K562 (cell line): ENCODE data around the gene KCNJ15. TPM values are rescaled to one million over a fixed set of nuclear protein-coding genes. Genes with fewer than 3 reads are reported as not detected.

ENCODE experiments used
- ATAC-seq: fragments of 200-7000 bp; cut with Tn5 transposase; 3 replicates; pipeline ENCODE4 v1.9.1; 2020; ENCODE audit warnings: moderate library complexity
- Bru-seq: library from RNA; stranded (reverse); fragments of 400-500 nt; gene quantifications from one replicate; lab custom pipeline; 2021; lab: Mats Ljungman, UMichigan
- BruChase-seq, 2 experiments: library from RNA; stranded (reverse); fragments of 400-500 nt; gene quantifications; one replicate each; lab custom pipeline; 2021; lab: Mats Ljungman, UMichigan
- BruUV-seq: library from RNA; stranded (reverse); fragments of 400-500 nt; replicated peaks from 2 replicates; lab custom pipeline; 2021; lab: Mats Ljungman, UMichigan
- CTCF ChIA-PET: fragments of 300-600 bp; formaldehyde crosslinking; extraction: SDS; loops from one replicate; lab custom pipeline; 2021; ENCODE audit warnings: low intra/inter-chr PET ratio; lab: Yijun Ruan, JAX
- POLR2A ChIA-PET: fragments of 300-600, 350-650 bp; sonication (Branson Sonifier 250); formaldehyde crosslinking; extraction: SDS; loops from one replicate; lab custom pipeline; 2021; ENCODE audit warnings: antibody characterized with exemption, inconsistent platforms; lab: Yijun Ruan, JAX
- DNase-seq, 4 experiments: peaks; one replicate each; pipeline versions ENCODE4 v3.0.0 to v3.0.0-alpha.2; 2011 to 2018; ENCODE audit warnings: low spot score in 3 of 4, mixed read lengths in 3 of 4; ENCODE audit errors: extremely low read depth in 1 of 4
- FAIRE-seq: peaks from 2 replicates; lab custom pipeline; 2011; peaks lifted over from hg19 to GRCh38; lab: Jason Lieb, UNC
- H2AFZ ChIP-seq: 2 replicates; pipeline ENCODE4 v1.6.0; 2011; ENCODE audit warnings: low read depth, low read length, control low read depth, inconsistent platforms
- H3K27ac ChIP-seq: fragments of 200-600 bp; 3 replicates; pipeline ENCODE4 v1.8.0; 2011; ENCODE audit warnings: low read depth, mild to moderate bottlenecking, control low read depth, inconsistent platforms, low read length, moderate library complexity, mixed read lengths; ENCODE audit errors: extremely low read depth
- H3K27me3 ChIP-seq, 2 experiments: fragments of 300-600 bp in 1 of 2; 2 replicates in 1 of 2; 3 replicates in 1 of 2; pipeline versions ENCODE4 v1.6.0 to v1.8.0; 2011; ENCODE audit warnings: inconsistent platforms in 2 of 2, low read length in 2 of 2, mild to moderate bottlenecking in 1 of 2, mixed read lengths in 1 of 2, moderate library complexity in 1 of 2; ENCODE audit not compliant: control insufficient read depth in 2 of 2, insufficient read depth in 2 of 2
- H3K36me3 ChIP-seq: fragments of 300-600 bp; 3 replicates; pipeline ENCODE4 v1.8.0; 2011; ENCODE audit warnings: mild to moderate bottlenecking, low read length, inconsistent platforms; ENCODE audit not compliant: control insufficient read depth, insufficient read depth
- H3K4me1 ChIP-seq, 2 experiments: fragments of 200-600 bp in 1 of 2; replicated peaks in 1 of 2; 2 replicates in 1 of 2; 3 replicates in 1 of 2; pipeline versions ENCODE4 v1.5.1 to v1.8.0; 2011; ENCODE audit warnings: inconsistent platforms in 2 of 2, low read length in 2 of 2, mild to moderate bottlenecking in 1 of 2, mixed read lengths in 1 of 2, moderate library complexity in 1 of 2; ENCODE audit not compliant: control insufficient read depth in 2 of 2, insufficient read depth in 2 of 2
- H3K4me2 ChIP-seq: 2 replicates; pipeline ENCODE4 v1.6.1; 2011; ENCODE audit warnings: low read length, control low read depth, inconsistent platforms, mixed read lengths; ENCODE audit not compliant: insufficient read depth
- H3K4me3 ChIP-seq: fragments of 200-600 bp; sonication (generic), shearing (Covaris generic); 2 replicates; pipeline ENCODE4 v1.5.1; 2016; ENCODE audit warnings: control low read depth, inconsistent platforms
- H3K79me2 ChIP-seq: fragments of 200-600 bp; 3 replicates; pipeline ENCODE4 v1.8.0; 2011; ENCODE audit warnings: low read length, inconsistent platforms; ENCODE audit not compliant: control insufficient read depth, insufficient read depth
- H3K9ac ChIP-seq, 2 experiments: 2 replicates each; pipeline versions ENCODE4 v1.6.0 to v1.6.1; 2011; ENCODE audit warnings: low read depth in 2 of 2, low read length in 2 of 2, control low read depth in 1 of 2, inconsistent platforms in 1 of 2, mild to moderate bottlenecking in 1 of 2, mixed read lengths in 1 of 2; ENCODE audit not compliant: insufficient read depth in 1 of 2
- H3K9me1 ChIP-seq: one replicate; pipeline ENCODE4 v1.6.0; 2011; ENCODE audit warnings: inconsistent platforms, mild to moderate bottlenecking, low read length, moderate library complexity; ENCODE audit not compliant: control insufficient read depth, insufficient read depth
- H3K9me3 ChIP-seq: replicated peaks from 2 replicates; pipeline ENCODE4 v1.5.1; 2011; ENCODE audit warnings: low read depth, low read length, inconsistent platforms; ENCODE audit not compliant: control insufficient read depth, insufficient read depth
- H4K20me1 ChIP-seq: replicated peaks from 2 replicates; pipeline ENCODE4 v1.6.1; 2011; ENCODE audit warnings: low read length, inconsistent platforms, mixed read lengths; ENCODE audit not compliant: control insufficient read depth, insufficient read depth
- LEF1 ChIP-seq: fragments of 450-650 bp; IDR thresholded peaks from 2 replicates; pipeline ENCODE4 v1.6.1; 2016; ENCODE audit warnings: mild to moderate bottlenecking
- PCBP2 ChIP-seq: fragments of 200-400 bp; formaldehyde crosslinking; IDR thresholded peaks from 2 replicates; pipeline ENCODE4 v1.6.1; 2018; ENCODE audit warnings: low read length, low read depth, mild to moderate bottlenecking, moderate library complexity; ENCODE audit not compliant: poor library complexity, severe bottlenecking
- TARDBP ChIP-seq: fragments of 450-650 bp; IDR thresholded peaks from 2 replicates; pipeline ENCODE4 v1.6.1; 2016
- WGBS: fragments of 100-300 bp; shearing (Covaris generic); methylation state at CpG from one replicate; pipeline ENCODE4 v1.1.6; 2016; ENCODE audit warnings: low coverage, mixed read lengths; ENCODE audit not compliant: insufficient coverage; ENCODE audit errors: missing lambda C conversion rate; 5-methylcytosine and 5-hydroxymethylcytosine counted together
- in situ Hi-C: fragments of 300-500 bp; cut with MboI; formaldehyde crosslinking; loops from 4 replicates; pipeline ENCODE4 v1.15.0; 2018; ENCODE audit warnings: inconsistent platforms, mixed read lengths
- intact Hi-C: fragments of 100-400 bp; cut with micrococcal nuclease; formaldehyde crosslinking; loops from 2 replicates; pipeline ENCODE4 v1.14.2; 2022
- long read RNA-seq, 3 experiments: library from polyadenylated mRNA in 2 of 3; library from RNA in 1 of 3; unstranded in 2 of 3; stranded (forward) in 1 of 3; transcript quantifications; one replicate each; pipeline ENCODE4 v2.0.0, GENCODE V29; 2019 to 2022
- polyA minus RNA-seq, 3 experiments: library from RNA; depleted of rRNA, polyadenylated mRNA; stranded (reverse); fragments of >200 nt; gene quantifications; 2 replicates each; pipeline ENCODE4 v1.2.3, GENCODE V29; 2011
- polyA plus RNA-seq, 8 experiments: library from polyadenylated mRNA; depleted of rRNA in 4 of 8; stranded (reverse) in 5 of 8; unstranded in 3 of 8; fragments of >200 nt; fragmentation: Nextera tagmentation in 2 of 8; fragmentation: Illumina TruSeq in 1 of 8; extraction: Ambion mirVana in 2 of 8; extraction: Trizol in 1 of 8; gene quantifications; 2 replicates each; pipeline versions ENCODE4 v1.2.1 to v1.2.3, GENCODE V29; 2011 to 2014; ENCODE audit warnings: inconsistent platforms in 1 of 8, missing spikeins in 1 of 8
- total RNA-seq, 7 experiments: library from RNA; depleted of rRNA in 6 of 7; stranded (reverse); fragments of >200 nt in 6 of 7; fragmentation: Illumina TruSeq in 2 of 7; extraction: Trizol in 2 of 7; gene quantifications; 2 replicates each; pipeline versions ENCODE4 v1.2.1 to v1.2.3, GENCODE V29; 2011 to 2021; ENCODE audit warnings: low replicate concordance in 1 of 7

The KCNJ15 gene
- total RNA-seq (2011; cell fraction: chromatin; rRNA removed; ENCODE audit: low replicate concordance) = 10.7 and 19.3 TPM in 2 replicates
- 5.0 and 7.9 TPM in 2 replicates for total RNA-seq (2011; cell fraction: nucleolus; rRNA removed)
- total RNA-seq (2011; cell fraction: nucleoplasm; rRNA removed) = 5.3 and 7.6 TPM in 2 replicates
- total RNA-seq (2014; rRNA removed) (0.41 TPM in 1 of 2 replicates, not detected in the other), total RNA-seq (2014; rRNA removed; fragmentation: Illumina TruSeq; extraction: Trizol) (0.91 and 0.96 TPM in 2 replicates), total RNA-seq (2015; rRNA removed; fragmentation: Illumina TruSeq; extraction: Trizol) (0.68 and 1.1 TPM in 2 replicates), total RNA-seq (2021) (0.69 and 2.5 TPM in 2 replicates), polyA plus RNA-seq (2011; rRNA removed) (3.0 and 5.2 TPM in 2 replicates), polyA plus RNA-seq (2014; fragmentation: Illumina TruSeq; extraction: Trizol) (0.15 and 0.42 TPM in 2 replicates), polyA plus RNA-seq (2014; fragmentation: Nextera tagmentation; extraction: Ambion mirVana) (under 1 TPM; 0.70 to 0.73 TPM), polyA plus RNA-seq (2014; rRNA removed) (0.20 and 0.32 TPM in 2 replicates), polyA minus RNA-seq (2011; rRNA and poly(A)+ RNA removed) (4.0 and 7.7 TPM in 2 replicates), Bru-seq, nascent RNA (percentile 10 among the genes with signal in this experiment), BruChase-seq, experiment 1, labeled RNA remaining after a 2-hour chase (percentile 20 among the genes with signal in this experiment), BruChase-seq, experiment 2, labeled RNA remaining after a 6-hour chase (percentile 25 among the genes with signal in this experiment)
- polyA plus RNA-seq (2011; cell fraction: cytosol; rRNA removed) = 0.94 and 2.5 TPM in 2 replicates
- polyA plus RNA-seq (2011; cell fraction: nucleus; rRNA removed) = 5.0 and 6.3 TPM in 2 replicates
- 0.89 and 3.2 TPM in 2 replicates for polyA plus RNA-seq (2012)
- 1.1 TPM in 1 of 2 replicates, not detected in the other for polyA minus RNA-seq (2011; cell fraction: cytosol; rRNA and poly(A)+ RNA removed)
- 6.7 and 7.4 TPM in 2 replicates for polyA minus RNA-seq (2011; cell fraction: nucleus; rRNA and poly(A)+ RNA removed)
- long read RNA-seq, experiment 1, partial matches to known transcripts = 0 of 2 reads
- long read RNA-seq, experiment 1, other reads (novel, unspliced or antisense) = 2 of 2 reads
- long read RNA-seq, experiment 2, partial matches to known transcripts = 1 of 2 reads
- long read RNA-seq, experiment 2, other reads (novel, unspliced or antisense) = 1 of 2 reads
- long read RNA-seq, experiment 3, partial matches to known transcripts = 0 of 2 reads
- long read RNA-seq, experiment 3, other reads (novel, unspliced or antisense) = 2 of 2 reads

- Histone ChIP-seq H3K9me1 (no peaks in the 10 kb centered on the region), H3K4me2 (no peak within 1 kb of the TSS), H3K27me3 (peaks cover 15 to 16% of the 10 kb centered on the region in 2 experiments), H3K4me3 (no peak within 1 kb of the TSS), H4K20me1 (no peaks in the 10 kb centered on the region), H3K36me3 (no peaks in the 10 kb centered on the region), H3K4me1 (no peaks in the 10 kb centered on the region), H3K27ac (no peak within 1 kb of the TSS), H3K9ac (no peak within 1 kb of the TSS), H3K79me2 (no peaks in the 10 kb centered on the region), H2AFZ (no peak within 1 kb of the TSS), H3K9me3 (no peaks in the 10 kb centered on the region)
- CTCF ChIA-PET = no interaction called here
- in situ Hi-C loops = no loop called here
- BruUV-seq = no TSS peak
- intact Hi-C loops = no loop called here
- no peak for FAIRE-seq
- DNase-seq = no peak
- ATAC-seq = no peak
- TF ChIP-seq LEF1 (no peak), TARDBP (no peak), PCBP2 (peak; percentile 69)
- POLR2A ChIA-PET = interaction anchor here (0.7 kb wide), 1 partner anchor 556 kb away, joined by 3 read pairs; no protein-coding TSS in a partner anchor
- 4% methylated on average over 5 of the region's 5 CpGs for WGBS
Measured at GRCh38 chr21:38256599-38257302, at the start of gene KCNJ15. TSS of gene KCNJ15 (plus strand) at chr21:38256991. CDS start at chr21:38299262, 42,271 bp downstream.
